ENCODE results near the gene RPL10A.

Gene RPL10A

GRCh38 chr6:35468181-35468979 is at the start of gene RPL10A:
RPL10A (plus strand) TSS chr6:35468401; CDS start chr6:35468435, 34 bp downstream.
- Mint-ChIP-seq H3K36me3 (ENCODE audit: low read depth) (peaks cover 49% of the 10 kb centered on the region), H3K9me3 (no peaks in the 10 kb centered on the region), H3K4me3 (peak within 1 kb of the TSS; percentile 87 to 98 (median 97)), H3K27me3 (ENCODE audit: low read depth) (no peaks in the 10 kb centered on the region), H3K27ac (peak within 1 kb of the TSS; percentile 87 to 98 (median 96)), H3K4me1 (peaks cover 36% of the 10 kb centered on the region)
- peak; percentile 95 to 98 (median 97) for TF ChIP-seq CTCF (IDR thresholded peaks at IDR 0.05; ENCODE audit: unreplicated experiment in 3 of 3)

- H3K27ac Mint-ChIP-seq = peak overlapping the region; percentile 1 to 57 (median 23)
- peaks cover 3% of the 10 kb centered on the region for H3K27me3 Mint-ChIP-seq (ENCODE audit: low read depth)
- TF ChIP-seq CTCF (IDR thresholded peaks at IDR 0.05; ENCODE audit: unreplicated experiment in 3 of 3) = peak; percentile 24 to 32 (median 24)
- peaks cover 18% of the 10 kb centered on the region for H3K36me3 Mint-ChIP-seq (ENCODE audit: low read depth)
- no peak overlapping the region for H3K4me3 Mint-ChIP-seq
- peaks cover 10% of the 10 kb centered on the region for H3K4me1 Mint-ChIP-seq
- H3K9me3 Mint-ChIP-seq = no peaks in the 10 kb centered on the region
Measured at GRCh38 chr6:35419417-35419816, 48.8 kb upstream of the RPL10A start.

GRCh38 chr6:35419961-35420360 is 48.2 kb upstream of the RPL10A start:
- H3K27me3 Mint-ChIP-seq (ENCODE audit: low read depth) = peaks cover 1% of the 10 kb centered on the region
- H3K36me3 Mint-ChIP-seq (ENCODE audit: low read depth) = peaks cover 22% of the 10 kb centered on the region
- H3K4me1 Mint-ChIP-seq = peaks cover 8% of the 10 kb centered on the region
- H3K9me3 Mint-ChIP-seq = no peaks in the 10 kb centered on the region
- H3K4me3 Mint-ChIP-seq = no peak overlapping the region
- peak overlapping the region in 2 of 3 experiments; percentile 23 to 57 for H3K27ac Mint-ChIP-seq
- TF ChIP-seq CTCF (IDR thresholded peaks at IDR 0.05; ENCODE audit: unreplicated experiment in 3 of 3) = no peak

- peaks cover 5% of the 10 kb centered on the region for H3K4me1 Mint-ChIP-seq
- H3K4me3 Mint-ChIP-seq = no peak overlapping the region
- H3K27me3 Mint-ChIP-seq (ENCODE audit: low read depth) = no peaks in the 10 kb centered on the region
- H3K9me3 Mint-ChIP-seq = peaks cover 6% of the 10 kb centered on the region
- peaks cover 41% of the 10 kb centered on the region for H3K36me3 Mint-ChIP-seq (ENCODE audit: low read depth)
- TF ChIP-seq CTCF (IDR thresholded peaks at IDR 0.05; ENCODE audit: unreplicated experiment in 3 of 3) = no peak
- H3K27ac Mint-ChIP-seq = no peak overlapping the region
Measured at GRCh38 chr6:35425284-35425683, 42.9 kb upstream of the RPL10A start.

GRCh38 chr6:35426074-35426473 is 42.1 kb upstream of the RPL10A start:
- no peak for TF ChIP-seq CTCF (IDR thresholded peaks at IDR 0.05; ENCODE audit: unreplicated experiment in 3 of 3)
- Mint-ChIP-seq H3K27me3 (ENCODE audit: low read depth) (no peaks in the 10 kb centered on the region), H3K36me3 (ENCODE audit: low read depth) (peaks cover 41% of the 10 kb centered on the region), H3K27ac (no peak overlapping the region), H3K4me1 (peaks cover 5% of the 10 kb centered on the region), H3K4me3 (no peak overlapping the region), H3K9me3 (peaks cover 6% of the 10 kb centered on the region)

- H3K27me3 Mint-ChIP-seq (ENCODE audit: low read depth) = no peaks in the 10 kb centered on the region
- no peak overlapping the region for H3K27ac Mint-ChIP-seq
Measured at GRCh38 chr6:35427435-35427834, 40.8 kb upstream of the RPL10A start.

More at GRCh38 chr6:35427435-35427834, 40.8 kb upstream of the RPL10A start:
- Mint-ChIP-seq H3K9me3 (peaks cover 6% of the 10 kb centered on the region), H3K4me1 (peaks cover 5% of the 10 kb centered on the region), H3K4me3 (no peak overlapping the region), H3K36me3 (ENCODE audit: low read depth) (peaks cover 35% of the 10 kb centered on the region)
- TF ChIP-seq CTCF (IDR thresholded peaks at IDR 0.05; ENCODE audit: unreplicated experiment in 3 of 3) = no peak
